Measurements from ENCODE around the gene GDPD2. TPM values are rescaled to one million over a fixed set of nuclear protein-coding genes. Genes with fewer than 3 reads are reported as not detected.

Gene GDPD2
- total and polyA plus RNA-seq, 2 of the 13 experiments (the other 11 are each of a cell fraction or from before 2014, with no cell fraction given), result 0.04 to 0.08 TPM

GRCh38 chrX:70424801-70425200 lies 1.7 kb downstream of the GDPD2 start (continued):
- TF ChIP-seq CSRNP1 (CRISPR knock-in tag; IDR thresholded peaks at IDR 0.05), result no peak

- CTCF ChIA-PET (ENCODE audit: low intra/inter-chr PET ratio, low total read pairs), result no interaction called here
- H3K79me2 ChIP-seq (ENCODE audit: insufficient read depth, low read length), result no peaks in the 10 kb centered on the region
- no peaks in the 10 kb centered on the region for H3K36me3 ChIP-seq (replicated peaks in 1 of 2; ENCODE audit: control insufficient read depth in 1 of 2, insufficient read depth in 2 of 2, low read length in 2 of 2)
- BruUV-seq (replicated peaks), result no TSS peak
- no peak overlapping the region for H3K9ac ChIP-seq (ENCODE audit: insufficient read depth, low read depth, low read length)
- no peak overlapping the region for H3K4me3 ChIP-seq (replicated peaks in 1 of 3; ENCODE audit: insufficient read depth in 1 of 3, low read depth in 2 of 3, low read length in 3 of 3)
- no peak overlapping the region for H3K4me2 ChIP-seq (ENCODE audit: low read depth, low read length)
- no peak for ATAC-seq
- no peak overlapping the region for H3K27ac ChIP-seq (ENCODE audit: extremely low read length, insufficient read depth, low read length)
- peaks cover 18% of the 10 kb centered on the region for H3K4me1 ChIP-seq (ENCODE audit: insufficient read depth, low read length)
- in situ Hi-C loops (cut with HindIII; ENCODE audit: extremely low pct_ligation_motif_present, low pct_unique_long_range_greater_than_20kb), result no loop called here
- no peaks in the 10 kb centered on the region for H3K27me3 ChIP-seq (ENCODE audit: control insufficient read depth in 1 of 2, insufficient read depth in 2 of 2, low read length in 2 of 2)
- 61% methylated on average over 6 of the region's 15 CpGs for WGBS (ENCODE audit: low lambda C conversion rate)
- POLR2A ChIA-PET, result no interaction called here
- no peak overlapping the region for H2AFZ ChIP-seq (ENCODE audit: low read length)
- intact Hi-C loops (cut with micrococcal nuclease; ENCODE audit: unreplicated experiment), result loop anchor here (10.0 kb wide), 1 partner anchor 238 kb away; no protein-coding TSS in a partner anchor
- H4K20me1 ChIP-seq (ENCODE audit: insufficient read depth, low read length), result no peaks in the 10 kb centered on the region
- no peak for DNase-seq (ENCODE audit: low spot score)
- no peak for FAIRE-seq
- no peaks in the 10 kb centered on the region for H3K9me3 ChIP-seq (ENCODE audit: low read length)
- no peak for TF ChIP-seq TBL1XR1 (IDR thresholded peaks at IDR 0.05; ENCODE audit: borderline replicate concordance, low read length, partially characterized antibody)
- no peak for TF ChIP-seq BHLHE40 (IDR thresholded peaks at IDR 0.05; ENCODE audit: low read length)
- TF ChIP-seq TMF1 (CRISPR knock-in tag; IDR thresholded peaks at IDR 0.05; ENCODE audit: low read depth), result no peak
- TF ChIP-seq ZNF333 (CRISPR knock-in tag; IDR thresholded peaks at IDR 0.05; ENCODE audit: borderline replicate concordance), result no peak
- no peak for TF ChIP-seq STAT5B (CRISPR knock-in tag; IDR thresholded peaks at IDR 0.05)
- no peak for TF ChIP-seq KDM5A (IDR thresholded peaks at IDR 0.05; ENCODE audit: borderline replicate concordance, low read length)
- no peak for TF ChIP-seq ZNF549 (CRISPR knock-in tag; IDR thresholded peaks at IDR 0.05)
- TF ChIP-seq ZNF24 (IDR thresholded peaks at IDR 0.05), result no peak
- TF ChIP-seq GABPA (IDR thresholded peaks at IDR 0.05; ENCODE audit: low read depth, low read length), result no peak
- no peak for TF ChIP-seq GABPA (CRISPR knock-in tag; IDR thresholded peaks at IDR 0.05; ENCODE audit: low read depth)
- TF ChIP-seq SRSF1 (optimal IDR thresholded peaks at IDR 0.05; ENCODE audit: low read depth, low read length), result no peak
- no peak for TF ChIP-seq SCMH1 (CRISPR knock-in tag; IDR thresholded peaks at IDR 0.05; ENCODE audit: borderline replicate concordance)
- TF ChIP-seq FUBP1 (CRISPR knock-in tag; IDR thresholded peaks at IDR 0.05; ENCODE audit: borderline replicate concordance), result no peak
- no peak for TF ChIP-seq TFDP1 (CRISPR knock-in tag; IDR thresholded peaks at IDR 0.05; ENCODE audit: borderline replicate concordance)
Observed at GRCh38 chrX:70426286-70427278, 3.5 kb downstream of the GDPD2 start.

All from HepG2 (cell line).